SK-MEL-5 (cell line): ENCODE data around the gene TMEM9B. TPM values are rescaled to one million over a fixed set of nuclear protein-coding genes. Genes with fewer than 3 reads are reported as not detected.

ENCODE experiments used
- DNase-seq: peaks from one replicate; pipeline ENCODE4 v3.0.0-alpha.2; 2016; ENCODE audit warnings: low read depth, low spot score
- in situ Hi-C: cut with HindIII; loops from 2 replicates; pipeline ENCODE4 v1.10.0; 2016; ENCODE audit warnings: low sequenced_read_pairs, high pct_unique_total_duplicates, low pct_unique_long_range_greater_than_20kb
- small RNA-seq, 2 experiments: library from RNA; depleted of rRNA; stranded (forward); fragments of <200 nt; gene quantifications; one replicate each; pipeline ENCODE3, GENCODE V24; 2014
- total RNA-seq: library from RNA; depleted of rRNA; stranded (reverse); fragments of >200 nt; shearing (Covaris generic); gene quantifications from 2 replicates; pipeline ENCODE4 v1.2.3, GENCODE V29; 2014; rRNA removed

The TMEM9B gene
- total RNA-seq, 1 experiment from 2014 or later: 56.8 TPM

DNA sequence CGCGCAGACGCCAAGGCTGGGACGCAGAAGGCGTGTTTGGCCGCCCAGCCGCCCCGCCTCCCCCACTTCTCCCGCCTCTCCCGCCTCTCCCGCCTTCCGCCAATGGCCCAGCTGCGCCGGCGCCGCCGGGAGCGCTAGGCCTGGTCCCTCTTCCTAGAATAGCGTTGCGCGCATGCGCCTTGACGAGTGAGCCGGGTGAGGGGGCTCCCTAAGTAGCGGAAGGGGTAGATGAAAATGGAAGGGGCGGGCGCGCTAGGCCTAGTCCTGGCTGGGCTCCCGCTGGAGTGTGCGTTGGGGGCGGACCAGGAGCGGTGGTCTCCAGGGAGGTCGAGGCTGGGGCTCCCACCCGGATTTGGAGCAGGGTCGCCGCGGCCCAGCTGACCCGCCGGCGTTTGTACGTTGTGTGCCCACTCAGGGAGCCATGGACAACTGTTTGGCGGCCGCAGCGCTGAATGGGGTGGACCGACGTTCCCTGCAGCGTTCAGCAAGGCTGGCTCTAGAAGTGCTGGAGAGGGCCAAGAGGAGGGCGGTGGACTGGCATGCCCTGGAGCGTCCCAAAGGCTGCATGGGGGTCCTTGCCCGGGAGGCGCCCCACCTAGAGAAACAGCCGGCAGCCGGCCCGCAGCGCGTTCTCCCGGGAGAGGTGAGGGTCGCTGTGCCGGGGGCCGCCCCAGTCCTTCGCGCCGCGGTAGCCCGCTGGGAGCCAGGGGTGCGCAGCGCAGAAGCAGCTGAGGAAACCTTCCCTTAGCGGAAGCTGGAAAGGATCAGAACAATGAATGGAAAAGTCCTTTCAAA, 53.0 kb downstream of the TMEM9B start, which contains the start of gene AKIP1:
TSS of gene AKIP1 (plus strand) at position 161 of the 795 bp plus-strand sequence. CDS start at position 422, 261 bp downstream.
- peak; percentile 96 for DNase-seq
- in situ Hi-C loops: no loop called here

DNA sequence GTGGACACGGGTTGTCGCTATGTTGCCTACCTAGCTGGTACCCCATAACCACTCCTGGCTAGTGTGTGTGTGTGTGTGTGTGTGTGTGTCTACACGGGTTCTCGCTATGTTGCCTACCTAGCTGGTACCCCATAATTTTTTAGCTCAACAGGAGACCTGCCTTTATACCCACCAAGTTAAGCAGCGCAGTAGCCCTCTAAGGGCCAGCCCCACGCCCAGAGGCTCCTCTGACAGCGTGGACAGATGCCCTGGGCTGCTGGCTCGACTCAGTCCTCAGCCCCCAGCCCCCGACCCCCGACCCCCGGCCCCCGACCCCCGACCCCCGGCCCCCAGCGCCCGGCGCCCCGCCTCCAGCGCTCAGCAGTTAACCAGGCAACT, 53.6 kb downstream of the TMEM9B start:
- in situ Hi-C loops: no loop called here

DNA sequence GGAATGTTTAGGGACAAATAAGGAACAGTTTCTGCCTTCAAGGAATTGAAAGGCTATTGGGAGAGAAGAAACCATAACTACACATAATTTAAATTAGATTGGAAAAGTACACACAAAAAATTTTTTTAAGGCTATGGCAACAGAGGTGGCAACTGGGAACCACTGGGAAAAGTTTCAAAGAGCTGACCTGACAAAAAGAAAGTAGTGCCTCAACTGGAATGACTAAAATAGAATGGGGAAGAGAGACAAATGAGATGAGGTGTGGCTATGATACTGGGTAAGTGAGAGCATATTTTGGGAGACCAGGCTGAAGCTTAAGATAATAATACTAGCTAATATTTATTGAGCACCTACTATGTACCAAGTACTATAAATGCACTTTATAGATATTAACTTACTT, 56.1 kb downstream of the TMEM9B start:
- in situ Hi-C loops: no loop called here
- no peak for DNase-seq

More for the DNA sequence above, 53.6 kb downstream of the TMEM9B start:
- no peak for DNase-seq

DNA sequence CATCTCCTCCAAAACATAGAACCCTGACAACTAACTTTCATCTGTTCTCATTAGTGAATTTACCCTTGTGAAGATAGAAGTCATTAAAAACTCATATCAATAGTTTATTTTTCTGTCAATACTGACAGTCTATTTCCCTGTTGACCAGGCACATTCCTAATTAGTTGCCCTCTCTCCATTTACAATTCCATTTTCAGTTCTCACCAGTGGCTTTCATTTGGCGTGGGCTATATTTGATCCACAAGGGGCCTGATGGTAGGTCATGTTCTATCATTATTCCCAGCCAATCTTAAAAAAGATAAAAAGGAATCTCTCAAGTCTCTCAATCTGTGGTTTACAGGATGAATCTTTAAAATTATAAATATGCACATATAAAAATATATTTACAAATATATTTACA, 57.1 kb downstream of the TMEM9B start:
- in situ Hi-C loops: no loop called here
- DNase-seq: no peak

DNA sequence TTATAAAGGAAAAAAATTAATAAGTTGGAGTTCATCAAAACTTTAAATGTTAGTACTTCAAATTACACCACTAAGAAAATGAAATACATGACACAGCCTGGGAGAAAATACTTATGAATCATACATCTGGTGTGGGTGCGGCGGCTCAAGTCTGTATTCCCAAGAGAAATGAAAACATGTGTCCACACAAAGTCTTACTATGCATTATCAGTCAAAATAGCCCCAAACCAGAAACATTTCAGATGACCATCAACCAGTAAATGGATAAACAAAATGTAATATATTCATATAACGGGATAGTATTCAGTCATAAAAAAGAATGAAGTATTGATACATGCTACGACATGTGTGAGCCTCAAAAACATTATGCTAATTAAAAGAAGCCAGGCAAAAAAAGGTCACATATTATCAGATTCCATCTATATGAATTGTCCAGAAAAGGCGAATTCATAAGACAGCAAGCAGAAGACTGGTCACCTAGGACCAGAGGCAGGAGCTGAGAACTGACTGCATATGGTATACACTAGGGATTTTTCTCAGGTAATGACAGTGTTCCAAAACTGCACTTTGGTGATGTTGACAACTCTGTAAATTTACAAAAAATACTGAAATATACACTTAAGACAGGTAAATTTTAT, 58.6 kb downstream of the TMEM9B start:
- DNase-seq: peak; percentile 33
- in situ Hi-C loops: no loop called here

DNA sequence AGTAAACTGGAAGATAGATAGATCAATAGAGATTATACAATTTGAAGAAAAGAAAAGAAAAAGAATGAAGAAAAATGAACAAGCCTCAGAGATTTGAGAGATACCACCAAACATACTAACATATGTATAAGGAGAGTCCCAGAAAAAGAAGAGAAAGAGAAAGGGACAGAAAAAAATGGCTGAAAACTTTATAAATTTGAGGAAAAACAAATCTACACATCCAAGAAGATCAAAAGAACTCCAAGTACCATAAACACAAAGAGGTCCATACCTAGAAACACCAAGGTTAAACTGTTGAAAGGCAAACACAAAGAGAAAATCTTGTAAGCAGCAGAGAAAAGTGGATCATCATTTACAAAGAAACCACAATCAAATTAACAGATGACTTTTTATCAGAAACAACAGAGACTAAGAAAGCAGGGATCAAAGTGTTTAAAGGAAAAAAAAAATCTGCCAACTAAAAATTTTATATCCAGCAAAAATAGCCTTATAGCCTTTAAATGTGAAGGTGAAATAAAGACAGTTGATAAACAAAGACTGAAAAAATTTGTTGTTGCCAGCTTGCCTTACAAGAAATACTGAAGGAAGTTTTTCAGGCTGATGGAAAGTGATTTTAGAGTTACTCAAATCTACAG, 65.0 kb downstream of the TMEM9B start:
- in situ Hi-C loops: no loop called here
- DNase-seq: no peak

Small RNA genes within 50 kb of the gene (small RNA-seq; reads per million reads assigned to genes)
- 0 reads per million in 2 experiments for gene RF00019

Other genes with a start within 250 kb of the TMEM9B start
- gene AKIP1, start 53.3 kb downstream of the TMEM9B start, total RNA-seq: 34.0 and 38.5 TPM in 2 replicates
- not detected in 2 replicates for gene C11orf16, start 31.5 kb downstream of the TMEM9B start, total RNA-seq
- gene ASCL3, start 21.4 kb downstream of the TMEM9B start, total RNA-seq: not detected in 2 replicates
- gene NRIP3, start 39.6 kb upstream of the TMEM9B start, total RNA-seq: 9.7 and 11.1 TPM in 2 replicates
- 2.0 and 2.6 TPM in 2 replicates for gene SCUBE2, start 127.2 kb upstream of the TMEM9B start, total RNA-seq